Epithelial cell of prostate (primary cell): ENCODE data around the gene RASGEF1C.
A peak's percentile ranks its signal among the peaks of the same experiment; 100 is the strongest.

Experiments used
- DNase-seq: peaks from one replicate; pipeline ENCODE4 v3.0.0-alpha.2; 2011; ENCODE audit warnings: low read depth, low spot score
- H3K27ac ChIP-seq: fragments of 450-650 bp; 2 replicates; pipeline ENCODE4 v1.5.1; 2017; ENCODE audit warnings: mild to moderate bottlenecking

RASGEF1C gene

DNA sequence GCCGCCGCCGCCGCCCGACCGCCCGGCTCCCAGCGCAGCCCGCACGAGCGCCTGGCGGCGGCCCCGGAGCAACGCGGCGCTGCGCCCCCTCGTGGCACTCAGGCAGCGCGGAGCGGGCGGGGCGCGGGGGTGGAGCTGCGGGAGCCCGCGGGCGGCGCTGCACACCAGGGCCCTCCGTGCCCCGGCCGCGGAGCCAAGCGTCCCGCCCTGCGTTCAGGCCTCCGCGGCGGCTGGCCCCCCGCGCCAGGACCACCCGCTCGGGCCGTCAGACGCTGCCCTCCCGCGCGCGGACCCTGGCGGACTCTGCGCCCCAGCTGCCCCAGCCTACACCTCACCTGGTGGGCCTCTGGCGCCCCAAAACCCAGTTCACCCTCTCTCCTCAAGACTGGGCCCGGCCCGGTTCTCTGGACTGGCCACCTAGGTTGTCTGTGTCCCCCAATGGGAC lies at the start of gene RASGEF1C:
Gene RASGEF1C, minus strand, starts transcription at position 75 of the 445 bp plus-strand sequence. CDS start 71,159 bp downstream, outside the sequence.
- no peak within 1 kb of the TSS for H3K27ac ChIP-seq
- no peak for DNase-seq

DNA sequence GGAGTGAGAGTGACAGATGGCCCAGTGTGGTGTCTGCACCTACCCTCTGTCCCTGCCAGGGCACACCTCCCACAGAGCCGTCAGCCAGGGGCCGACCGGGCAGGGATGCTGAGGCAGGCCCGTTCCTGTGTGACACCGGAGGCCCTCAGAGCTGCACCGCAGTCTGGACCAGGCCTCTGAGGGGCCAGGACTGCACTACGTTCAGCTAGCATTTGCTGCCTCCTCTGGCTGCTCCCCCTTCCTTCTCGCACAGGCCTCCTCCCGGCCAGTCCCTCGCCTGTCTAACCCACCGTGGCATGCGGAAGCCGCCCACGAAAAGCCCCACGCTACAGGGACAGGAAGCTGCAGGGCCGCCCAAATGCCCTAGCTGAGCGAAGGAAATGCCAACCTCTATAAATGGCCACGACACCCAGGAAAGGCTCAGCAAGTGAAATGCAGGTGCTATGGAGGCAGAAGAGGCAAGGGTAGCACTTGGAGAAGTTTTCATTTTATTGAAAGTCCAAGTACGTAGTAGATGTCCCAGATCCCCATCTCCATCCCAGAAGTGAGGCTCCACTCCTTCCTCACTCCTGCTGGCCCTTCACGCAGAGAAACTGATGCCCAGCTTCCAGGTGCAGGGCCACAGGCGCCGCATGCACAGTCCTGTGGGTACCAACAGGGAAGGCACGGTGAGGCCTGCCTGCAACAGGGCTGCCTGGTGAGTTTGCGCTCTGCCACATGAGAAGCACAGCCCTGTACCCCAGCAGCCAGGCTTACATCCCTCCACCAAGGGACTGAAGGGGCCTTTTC lies 44.2 kb upstream of the RASGEF1C start:
- DNase-seq, result no peak
- H3K27ac ChIP-seq, result no peak overlapping the region

DNA sequence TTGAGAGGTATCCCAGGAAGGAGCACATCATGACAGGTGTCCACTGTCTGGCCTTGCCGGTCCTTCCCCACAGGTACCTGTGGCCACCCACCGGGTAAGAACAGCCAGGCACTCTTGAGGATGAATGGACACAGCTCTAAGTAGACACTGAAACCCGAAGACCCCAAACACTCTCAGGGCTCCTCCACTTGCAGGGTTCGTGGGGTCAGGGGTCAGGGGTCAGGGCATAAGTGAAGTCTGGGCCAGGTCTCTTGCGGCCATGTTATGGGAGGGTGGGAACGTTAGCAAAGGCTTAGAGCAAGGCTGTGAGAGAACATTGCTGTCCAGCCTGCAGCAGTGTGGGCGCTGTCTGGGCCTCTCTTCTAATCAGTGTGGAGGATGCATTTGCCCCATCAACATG lies 42.9 kb upstream of the RASGEF1C start:
- no peak for DNase-seq
- no peak overlapping the region for H3K27ac ChIP-seq

DNA sequence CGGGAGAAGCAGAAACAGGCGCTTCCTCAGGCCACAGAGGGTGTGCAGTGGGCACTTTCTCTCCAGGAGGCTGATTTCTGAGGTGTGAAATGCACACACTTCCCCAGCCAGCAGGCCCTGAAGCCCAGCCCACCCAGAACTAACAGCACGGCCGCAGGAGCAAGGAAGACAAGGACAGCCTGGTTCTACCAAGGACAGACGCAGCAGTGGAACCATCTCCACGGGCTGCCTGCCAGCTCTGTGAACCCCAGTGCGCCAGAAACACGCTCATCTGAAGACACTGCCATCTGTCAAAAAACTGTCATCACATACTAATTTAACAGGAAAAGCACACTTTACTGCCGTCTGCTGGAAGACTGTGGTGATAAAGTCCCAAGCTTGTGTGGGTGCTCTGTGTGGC lies 42.1 kb upstream of the RASGEF1C start:
- H3K27ac ChIP-seq, result no peak overlapping the region
- no peak for DNase-seq

DNA sequence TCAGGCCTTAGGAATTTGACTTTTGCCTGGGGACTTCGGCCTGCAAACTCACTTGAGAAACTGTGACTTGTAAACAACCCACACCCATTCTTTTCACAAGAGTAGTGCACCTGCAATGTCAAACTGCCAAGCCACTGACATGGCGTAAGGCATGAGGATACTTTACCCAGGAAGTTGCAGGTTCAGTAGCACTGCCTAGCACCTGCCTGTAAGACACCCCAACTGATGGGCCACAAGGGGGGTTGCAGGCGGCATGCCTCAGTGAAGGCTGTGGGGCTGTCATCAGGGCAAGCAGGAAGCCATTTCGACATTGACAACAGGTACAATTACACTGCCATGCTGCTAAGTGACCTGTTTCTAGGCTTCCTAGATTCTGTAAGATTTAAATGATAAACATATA lies 41.3 kb upstream of the RASGEF1C start:
- DNase-seq, result no peak
- H3K27ac ChIP-seq, result no peak overlapping the region

DNA sequence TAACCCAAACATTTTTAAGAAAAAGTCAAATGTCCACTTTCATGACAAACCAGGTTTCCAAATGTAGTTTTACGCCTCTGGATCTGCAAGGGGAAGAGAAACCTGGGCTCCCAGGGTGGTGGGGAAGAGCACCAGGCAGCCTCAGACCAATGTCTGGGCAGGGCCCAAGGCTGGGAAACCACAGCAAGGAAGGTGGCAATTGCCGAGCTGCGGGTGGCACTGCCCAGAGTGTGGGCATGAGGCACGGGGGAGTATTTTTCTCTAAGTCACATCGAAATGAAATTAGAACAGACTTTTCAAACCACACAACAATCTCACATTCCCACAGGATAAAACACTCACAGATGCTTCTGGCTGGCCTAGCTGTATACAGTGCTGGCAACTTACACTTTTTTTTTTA lies 32.6 kb upstream of the RASGEF1C start:
- DNase-seq, result no peak
- no peak overlapping the region for H3K27ac ChIP-seq

DNA sequence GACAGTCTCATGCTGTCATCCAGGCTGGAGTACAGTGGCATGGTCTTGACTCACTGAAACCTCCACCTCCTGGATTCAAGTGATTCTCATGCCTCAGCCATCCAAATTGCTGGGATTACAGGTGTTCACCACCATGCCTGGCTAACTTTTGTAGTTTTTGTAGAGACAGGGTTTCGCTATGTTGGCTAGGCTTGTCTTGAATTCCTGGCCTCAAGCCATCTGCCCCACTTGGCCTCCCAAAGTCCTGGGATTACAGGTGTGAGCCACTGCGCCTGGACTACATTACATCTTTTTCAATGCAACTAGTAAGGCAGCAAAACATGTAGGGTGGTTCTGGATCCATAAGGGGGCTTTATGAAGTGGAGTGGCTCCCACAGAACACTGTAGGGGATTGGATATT lies 29.6 kb upstream of the RASGEF1C start:
- DNase-seq, result no peak

DNA sequence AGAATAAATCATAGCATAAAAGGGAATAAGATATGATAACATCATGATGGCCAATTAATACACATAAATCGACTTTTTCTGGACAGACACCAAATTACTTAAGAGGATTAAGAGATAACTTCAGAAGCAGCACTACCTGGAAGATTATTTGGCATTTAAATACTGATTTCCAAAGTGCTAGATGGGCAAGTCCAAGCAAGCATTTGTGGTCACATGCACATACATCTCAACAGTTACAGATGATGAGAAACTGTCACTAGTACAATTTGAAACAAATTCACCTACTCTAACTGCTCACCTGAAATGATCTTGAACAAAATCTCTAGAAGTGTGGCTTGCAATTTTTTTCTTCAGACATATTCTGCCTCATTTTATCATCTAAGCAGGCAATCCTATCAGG lies 26.8 kb upstream of the RASGEF1C start:
- no peak overlapping the region for H3K27ac ChIP-seq
- DNase-seq, result peak; percentile 34

More for the DNA sequence above, 29.6 kb upstream of the RASGEF1C start:
- no peak overlapping the region for H3K27ac ChIP-seq

DNA sequence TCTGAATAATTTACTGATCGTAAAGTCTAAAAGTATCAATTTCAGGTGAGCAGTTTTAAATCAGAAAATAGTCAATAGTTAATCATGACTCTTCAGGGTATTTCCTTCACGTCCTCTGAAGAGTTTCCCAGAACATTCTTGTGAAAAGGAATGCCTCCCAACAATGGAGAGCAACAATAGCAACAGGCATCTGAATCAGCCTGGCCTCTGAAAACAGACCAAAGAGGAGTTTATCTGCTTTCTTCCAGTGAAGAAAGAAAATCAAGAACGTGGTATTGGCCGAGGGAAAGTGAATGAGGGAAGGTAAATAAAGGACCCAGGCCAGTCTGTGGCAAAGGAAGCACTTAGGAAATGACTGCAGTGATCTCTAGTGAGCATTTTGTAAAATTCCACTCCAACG lies 26.1 kb upstream of the RASGEF1C start:
- no peak for DNase-seq
- H3K27ac ChIP-seq, result no peak overlapping the region

DNA sequence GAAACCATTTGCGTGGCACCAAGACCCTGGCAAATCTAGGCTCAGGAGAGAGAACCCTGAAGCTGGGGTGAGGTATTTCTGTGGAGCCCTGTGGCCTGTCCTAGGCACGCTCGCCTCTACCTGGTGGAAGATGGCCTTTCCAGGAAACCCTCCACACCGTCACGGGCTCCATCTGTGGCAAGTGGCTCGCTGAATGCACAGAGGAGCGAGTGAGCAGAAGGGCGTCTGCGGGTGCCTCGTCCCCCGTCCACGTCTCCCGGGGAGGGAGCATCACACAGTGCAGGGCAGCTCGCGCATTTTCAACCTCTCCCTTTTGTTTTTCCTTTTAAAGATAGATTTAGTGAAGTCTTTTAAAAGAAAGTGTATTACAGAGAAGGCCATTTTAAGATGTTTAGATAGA lies 25.3 kb upstream of the RASGEF1C start:
- no peak for DNase-seq
- no peak overlapping the region for H3K27ac ChIP-seq

DNA sequence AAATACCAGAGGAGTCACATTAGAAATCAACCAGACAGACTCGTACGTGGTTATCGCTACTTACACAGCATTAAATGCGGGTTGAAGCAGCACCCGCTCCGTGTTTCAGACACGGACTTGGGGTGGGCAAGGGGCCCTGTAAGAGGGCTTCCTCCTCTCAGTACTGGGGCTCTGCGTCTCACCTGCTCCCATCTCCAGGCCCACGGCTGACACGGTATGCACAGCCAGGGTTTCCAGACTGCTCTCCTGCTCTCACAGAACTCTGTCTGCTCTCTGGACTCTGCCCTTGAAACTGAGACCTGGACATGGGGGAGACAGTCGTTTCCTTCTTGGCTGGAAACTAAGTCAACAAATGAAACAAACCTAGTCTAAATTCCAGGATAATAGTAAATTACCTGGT lies 24.7 kb upstream of the RASGEF1C start:
- no peak for DNase-seq
- H3K27ac ChIP-seq, result peak overlapping the region; percentile 56

DNA sequence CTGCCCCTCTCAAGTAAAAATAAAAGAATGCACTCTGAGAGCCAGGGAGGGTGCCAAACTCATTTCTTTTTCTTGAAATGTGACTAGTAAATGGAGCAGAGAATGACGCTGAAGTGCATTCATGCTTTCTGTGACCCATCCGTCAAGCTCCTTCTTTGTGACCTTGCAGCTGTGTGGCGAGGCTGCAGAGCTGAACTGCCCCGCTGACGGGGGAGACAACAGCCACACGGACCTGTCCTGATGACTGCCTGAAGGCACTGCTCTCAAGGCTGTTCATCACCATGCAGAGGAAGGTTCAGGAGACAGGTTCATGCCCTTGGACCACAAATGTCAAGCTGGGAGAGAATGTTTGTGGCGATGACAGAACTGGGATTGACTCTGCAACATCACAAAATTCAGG lies 21.0 kb upstream of the RASGEF1C start:
- H3K27ac ChIP-seq, result no peak overlapping the region
- DNase-seq, result no peak

DNA sequence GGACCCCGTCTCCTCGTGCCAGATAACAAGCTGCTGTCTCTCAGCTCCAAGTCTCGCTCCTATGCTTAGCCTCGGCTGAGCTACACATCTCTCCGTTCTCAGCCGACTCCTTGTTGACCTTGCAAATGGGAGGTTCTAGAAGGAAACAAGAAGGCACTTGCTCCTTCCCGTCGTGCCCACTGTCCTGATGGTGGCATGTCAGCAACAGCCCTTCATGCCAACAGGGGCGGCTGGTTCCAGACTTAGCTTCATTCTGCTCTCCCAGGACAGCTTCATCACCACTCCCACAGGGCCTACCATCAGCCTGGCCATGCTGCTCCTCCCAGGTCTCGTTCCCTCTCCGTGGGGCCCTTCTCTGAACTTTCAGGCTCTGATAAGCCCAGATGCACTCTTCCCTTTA lies 13.0 kb upstream of the RASGEF1C start:
- DNase-seq, result no peak
- no peak overlapping the region for H3K27ac ChIP-seq

DNA sequence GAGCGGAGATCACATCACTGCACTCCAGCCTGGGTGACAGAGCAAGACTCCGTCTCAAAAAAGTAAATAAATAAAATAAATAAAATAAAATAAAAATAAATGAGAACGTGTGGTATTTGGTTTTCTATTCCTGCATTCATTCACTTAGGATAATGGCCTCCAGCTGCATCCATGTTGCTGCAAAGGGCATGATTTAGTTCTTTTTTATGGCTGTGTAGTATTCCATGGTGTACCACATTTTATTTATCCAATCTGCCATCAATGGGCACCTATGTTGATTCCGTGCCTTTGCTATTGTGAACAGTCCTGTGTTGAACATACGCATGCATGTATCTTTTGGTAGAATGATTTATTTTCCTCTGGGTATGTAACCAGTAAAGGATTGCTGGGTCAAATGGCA lies 8.8 kb upstream of the RASGEF1C start:
- DNase-seq, result no peak
- H3K27ac ChIP-seq, result no peak overlapping the region

DNA sequence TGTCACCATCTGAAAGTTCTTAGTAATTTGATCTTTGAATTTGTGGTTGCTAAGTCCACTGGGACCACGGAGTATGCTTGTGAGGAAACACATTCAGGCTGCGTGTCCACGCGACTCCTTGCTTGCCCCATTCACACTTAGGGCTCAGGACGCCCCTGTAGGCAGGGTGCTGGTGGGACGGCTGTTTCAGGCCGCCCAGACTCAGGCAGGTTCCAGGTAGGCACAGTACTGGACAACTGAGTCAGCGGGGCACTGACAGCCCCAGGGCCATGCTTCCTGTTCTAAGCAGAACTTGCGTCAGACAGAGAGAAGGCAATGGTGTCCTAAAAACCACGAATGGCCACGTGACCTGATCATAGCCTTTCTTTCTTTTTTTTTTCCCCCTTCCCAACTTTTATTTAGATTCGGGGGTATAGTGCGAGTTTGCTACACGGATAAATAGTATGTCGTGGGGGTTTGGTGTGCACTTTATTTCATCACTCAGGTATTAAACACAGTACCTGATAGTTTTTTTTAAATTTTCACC lies 7.7 kb upstream of the RASGEF1C start:
- no peak for DNase-seq
- H3K27ac ChIP-seq, result no peak overlapping the region

DNA sequence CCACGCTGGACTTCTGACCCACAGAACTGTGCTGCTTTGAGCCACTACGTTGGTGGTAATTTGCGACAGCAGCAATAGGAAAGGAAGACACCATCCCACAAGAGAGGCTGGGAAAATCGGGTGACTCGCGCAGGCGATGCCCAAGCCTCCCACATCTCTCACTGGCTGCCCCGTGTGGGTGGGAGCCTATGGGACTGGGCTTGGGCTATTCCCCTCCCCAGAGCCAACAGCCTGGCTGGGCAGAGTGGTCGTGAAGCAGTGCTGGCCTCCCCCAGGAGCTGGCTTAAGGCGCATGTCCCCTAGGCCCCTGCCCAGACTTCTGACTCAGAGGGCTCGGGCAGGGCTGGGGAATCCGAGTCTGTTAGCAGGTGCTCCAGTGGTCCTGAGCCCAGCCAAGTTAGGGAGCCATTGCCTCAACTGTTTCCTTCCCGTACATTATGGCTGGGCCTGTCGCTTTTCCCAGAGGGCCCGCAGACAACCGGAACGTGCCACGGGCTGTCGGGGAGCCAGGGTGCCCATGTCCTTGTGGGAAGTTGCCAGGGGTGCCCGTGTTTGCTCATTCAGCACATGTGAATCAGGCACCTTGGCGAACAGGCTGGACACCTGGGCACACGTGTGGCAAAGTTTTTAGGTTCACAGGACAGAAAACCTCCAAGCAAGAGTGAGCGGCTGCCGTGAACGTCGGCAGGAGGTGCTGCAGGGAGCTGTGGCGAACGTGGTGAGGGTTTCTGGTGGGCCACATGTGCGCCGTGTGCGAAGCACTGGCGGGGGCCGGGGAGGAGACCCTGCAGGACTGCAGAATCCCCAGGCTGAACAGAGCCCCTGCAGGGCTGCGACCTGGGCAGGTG lies 7.0 kb upstream of the RASGEF1C start:
- no peak for DNase-seq

DNA sequence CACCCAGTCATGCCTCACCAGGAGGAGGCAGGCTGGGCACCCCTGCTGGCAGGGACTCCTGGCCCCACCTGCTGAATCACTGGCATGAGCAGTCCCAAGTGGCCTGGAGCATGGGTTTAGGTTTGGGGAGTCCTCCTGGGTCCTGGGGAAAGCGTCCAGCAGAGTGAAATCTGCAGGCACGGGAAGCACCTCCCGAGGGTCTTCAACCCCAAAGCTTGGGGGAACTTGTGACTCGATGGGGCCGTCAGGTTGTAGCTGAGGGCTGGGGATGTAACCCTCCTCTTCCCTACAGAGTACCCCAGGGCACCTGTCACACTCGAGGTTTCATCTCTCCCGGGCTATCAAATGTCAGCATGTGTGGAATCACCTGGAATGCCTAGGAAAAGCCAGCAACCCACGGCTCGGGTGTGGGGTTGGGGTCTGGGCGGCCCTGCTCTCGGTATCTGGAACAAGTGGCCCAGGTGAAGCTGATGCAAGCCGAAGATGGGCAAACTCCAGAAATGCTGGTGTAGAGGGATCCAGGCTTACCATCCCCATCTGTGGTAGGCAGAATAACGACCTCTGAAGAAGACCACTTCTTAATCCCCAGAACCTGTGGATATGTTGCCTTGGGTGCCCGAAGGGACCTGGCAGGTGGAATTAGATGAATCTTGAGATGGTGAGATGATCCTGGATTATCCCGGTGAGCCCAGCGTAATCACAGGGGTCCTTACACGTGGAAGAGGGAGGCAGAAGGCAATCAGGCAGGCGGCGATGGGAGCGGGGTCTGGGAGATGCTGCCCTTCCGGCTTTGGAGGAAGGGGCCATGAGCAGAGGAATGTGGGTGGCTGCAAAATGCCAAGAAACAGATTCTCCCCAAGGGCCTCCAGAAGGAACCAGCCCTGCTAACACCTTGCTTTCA lies 6.1 kb upstream of the RASGEF1C start:
- no peak for DNase-seq
- no peak overlapping the region for H3K27ac ChIP-seq

More for the DNA sequence above, 7.0 kb upstream of the RASGEF1C start:
- no peak overlapping the region for H3K27ac ChIP-seq

DNA sequence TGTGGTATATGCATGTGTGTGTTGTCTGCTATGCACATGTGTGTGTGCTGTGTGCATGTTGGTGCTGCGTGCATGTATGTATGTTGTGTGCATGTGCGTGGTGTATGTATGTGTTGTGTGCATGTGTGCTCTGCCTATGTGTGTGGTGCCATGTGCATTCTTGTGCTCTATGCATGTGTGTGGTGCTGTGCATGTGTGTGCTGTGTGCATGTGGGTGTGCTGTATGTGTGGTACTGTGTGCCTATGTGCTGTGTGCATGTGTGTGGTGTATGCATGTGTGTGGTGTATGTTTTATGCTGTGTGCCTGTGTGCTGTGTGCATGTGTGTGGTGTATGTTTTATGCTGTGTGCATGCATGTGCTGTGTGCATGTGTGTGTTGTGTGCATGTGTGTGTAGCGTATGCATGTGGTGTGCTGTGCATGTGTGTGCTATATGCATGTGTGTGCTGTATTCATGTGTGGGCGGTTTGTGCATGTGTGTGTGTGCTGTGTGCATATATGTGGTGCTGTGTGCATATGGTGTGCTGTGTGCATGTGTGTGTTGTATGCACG lies 4.7 kb upstream of the RASGEF1C start:
- no peak for DNase-seq
- no peak overlapping the region for H3K27ac ChIP-seq

DNA sequence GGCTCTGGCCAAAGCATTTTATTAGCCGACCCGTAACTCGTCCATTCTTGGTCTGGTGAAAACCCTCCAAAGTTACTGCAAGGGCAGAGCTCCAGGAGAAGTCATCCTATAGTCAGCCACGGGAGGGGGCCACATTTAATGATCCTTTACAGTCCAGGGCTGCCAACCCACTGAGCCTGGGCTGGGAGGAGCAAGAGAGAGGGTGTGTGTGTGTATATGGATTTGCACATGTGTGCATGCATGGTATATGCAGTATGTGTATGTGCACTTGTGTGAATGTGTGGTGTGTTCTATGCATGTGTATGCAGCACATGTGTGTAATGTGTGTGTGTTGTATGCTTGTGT lies 4.2 kb upstream of the RASGEF1C start:
- H3K27ac ChIP-seq, result no peak overlapping the region
- DNase-seq, result no peak
